ENCODE measurements around the gene SYT6.

- TF ChIP-seq, protein P1, sequence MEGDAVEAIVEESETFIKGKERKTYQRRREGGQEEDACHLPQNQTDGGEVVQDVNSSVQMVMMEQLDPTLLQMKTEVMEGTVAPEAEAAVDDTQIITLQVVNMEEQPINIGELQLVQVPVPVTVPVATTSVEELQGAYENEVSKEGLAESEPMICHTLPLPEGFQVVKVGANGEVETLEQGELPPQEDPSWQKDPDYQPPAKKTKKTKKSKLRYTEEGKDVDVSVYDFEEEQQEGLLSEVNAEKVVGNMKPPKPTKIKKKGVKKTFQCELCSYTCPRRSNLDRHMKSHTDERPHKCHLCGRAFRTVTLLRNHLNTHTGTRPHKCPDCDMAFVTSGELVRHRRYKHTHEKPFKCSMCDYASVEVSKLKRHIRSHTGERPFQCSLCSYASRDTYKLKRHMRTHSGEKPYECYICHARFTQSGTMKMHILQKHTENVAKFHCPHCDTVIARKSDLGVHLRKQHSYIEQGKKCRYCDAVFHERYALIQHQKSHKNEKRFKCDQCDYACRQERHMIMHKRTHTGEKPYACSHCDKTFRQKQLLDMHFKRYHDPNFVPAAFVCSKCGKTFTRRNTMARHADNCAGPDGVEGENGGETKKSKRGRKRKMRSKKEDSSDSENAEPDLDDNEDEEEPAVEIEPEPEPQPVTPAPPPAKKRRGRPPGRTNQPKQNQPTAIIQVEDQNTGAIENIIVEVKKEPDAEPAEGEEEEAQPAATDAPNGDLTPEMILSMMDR (IDR thresholded peaks at IDR 0.05): no peak
- TF ChIP-seq POLR2AphosphoS5 (IDR thresholded peaks at IDR 0.05) (no peak), EP300 (IDR thresholded peaks at IDR 0.05) (no peak)
Measured at GRCh38 chr1:114133129-114133528, 20.5 kb downstream of the SYT6 start.
